Stimulated activated CD4-positive, alpha-beta T cell treated with anti-CD3 and anti-CD28 coated beads, Interleukin-1b, Interleukin-23, amount 100 ng/mL, for 24 hours (primary cell): ENCODE measurements around the gene CYB561.

Source experiments
- DNase-seq, 4 experiments: peaks; one replicate each; pipeline ENCODE4 v3.0.0-alpha.2; 2020; ENCODE audit warnings: low read depth in 4 of 4, low spot score in 1 of 4

CYB561 gene

GRCh38 chr17:63414222-63414621 is 31.9 kb downstream of the CYB561 start:
- DNase-seq: no peak

DNA sequence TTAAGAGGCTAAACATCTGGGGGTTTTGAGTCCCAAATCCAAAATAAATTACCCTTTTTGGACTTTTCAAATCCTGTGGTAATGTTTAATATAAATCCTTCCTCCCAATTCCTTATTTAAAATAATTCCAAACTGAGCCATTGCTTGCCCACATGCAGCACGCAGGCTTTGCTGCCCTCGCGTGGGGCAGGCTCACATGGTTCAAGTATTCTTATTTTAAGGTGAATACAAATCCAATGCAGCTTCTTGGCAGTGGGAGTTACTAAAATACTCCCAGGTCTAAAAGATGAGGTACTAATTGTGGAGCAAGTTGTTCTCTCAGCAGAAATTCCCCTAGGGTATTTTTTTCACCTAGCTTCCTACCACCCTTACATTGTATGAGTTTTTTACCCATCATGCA is 33.0 kb downstream of the CYB561 start:
- no peak for DNase-seq

DNA sequence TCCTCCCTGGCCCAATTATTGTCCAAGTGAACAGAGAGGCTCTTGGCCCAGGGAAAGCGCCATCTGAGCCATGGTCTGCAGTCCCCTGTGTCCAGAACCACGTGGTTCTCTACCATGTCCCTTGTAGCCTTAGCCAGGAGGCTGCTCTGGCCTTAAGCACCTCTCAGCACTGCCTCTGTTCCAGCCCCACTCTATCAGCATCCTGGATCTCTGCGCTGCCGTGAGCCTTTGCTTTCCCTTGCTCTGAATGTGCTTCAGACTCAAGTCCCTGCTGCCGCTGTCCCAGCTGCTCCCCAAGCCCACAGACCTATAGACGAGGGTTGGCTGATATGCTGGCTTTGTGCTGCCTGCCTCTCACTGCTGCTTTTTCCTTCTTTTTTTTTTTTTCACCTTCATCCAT is 33.9 kb downstream of the CYB561 start:
- DNase-seq: no peak

DNA sequence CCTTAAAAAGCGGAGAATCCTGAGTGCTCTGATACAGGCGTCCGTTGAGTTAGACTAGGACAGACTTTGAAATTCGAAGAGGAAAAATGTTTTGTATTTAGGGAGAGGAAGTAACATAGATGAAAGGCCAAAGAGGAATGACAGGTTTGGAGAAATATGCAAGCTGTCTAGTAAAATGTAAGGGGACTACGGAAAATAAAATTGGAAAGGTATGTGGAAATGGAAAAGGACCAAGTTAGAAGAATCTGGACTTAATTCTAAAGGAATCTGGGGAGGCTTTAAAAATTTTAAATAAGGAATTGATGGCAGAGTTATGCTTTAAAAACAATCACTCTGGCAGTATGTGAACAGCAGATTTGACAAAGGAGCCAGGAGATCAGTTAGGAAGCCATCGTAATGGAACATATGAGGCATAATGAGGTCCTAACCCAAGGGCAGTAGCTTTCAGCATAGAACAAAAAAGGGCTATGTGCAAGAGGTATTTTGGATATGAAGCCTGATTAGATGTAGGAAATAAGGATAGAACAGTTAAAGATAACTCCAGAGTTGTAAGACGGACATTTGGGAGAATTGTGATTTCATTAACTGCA is 38.3 kb downstream of the CYB561 start:
- DNase-seq: no peak

DNA sequence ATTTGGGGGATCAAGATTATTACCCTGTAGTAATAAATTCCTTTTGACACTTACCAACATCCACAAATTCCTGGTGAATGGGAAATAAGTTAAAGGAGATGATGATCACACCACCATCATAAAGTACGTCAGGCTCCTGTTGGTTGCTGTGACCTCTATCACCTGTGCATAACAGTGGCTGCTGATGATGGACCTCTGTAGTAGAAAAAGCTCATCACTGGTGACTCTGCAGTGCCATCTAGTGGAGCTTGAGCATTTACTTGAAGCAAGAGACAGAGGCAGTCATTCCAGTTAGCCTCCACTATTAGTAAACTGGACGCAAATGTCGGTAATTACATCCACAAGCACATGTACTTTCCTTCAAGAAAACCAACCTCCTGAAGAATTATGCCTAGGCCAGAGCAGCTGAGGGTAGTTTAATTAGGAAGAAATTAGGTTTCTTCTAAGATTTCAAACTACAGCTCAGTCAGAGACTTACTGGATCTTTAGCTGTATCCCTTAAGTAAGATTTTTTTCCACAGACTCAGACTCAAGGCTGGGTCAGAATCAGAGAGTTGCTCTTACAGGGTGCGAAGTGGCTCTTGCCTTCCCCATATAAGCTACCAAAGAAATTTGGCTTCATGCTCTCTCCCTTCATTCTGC is 39.3 kb downstream of the CYB561 start:
- DNase-seq: peak; percentile 47 to 60 (median 52)

GRCh38 chr17:63405741-63406261 is 40.3 kb downstream of the CYB561 start:
- no peak for DNase-seq

DNA sequence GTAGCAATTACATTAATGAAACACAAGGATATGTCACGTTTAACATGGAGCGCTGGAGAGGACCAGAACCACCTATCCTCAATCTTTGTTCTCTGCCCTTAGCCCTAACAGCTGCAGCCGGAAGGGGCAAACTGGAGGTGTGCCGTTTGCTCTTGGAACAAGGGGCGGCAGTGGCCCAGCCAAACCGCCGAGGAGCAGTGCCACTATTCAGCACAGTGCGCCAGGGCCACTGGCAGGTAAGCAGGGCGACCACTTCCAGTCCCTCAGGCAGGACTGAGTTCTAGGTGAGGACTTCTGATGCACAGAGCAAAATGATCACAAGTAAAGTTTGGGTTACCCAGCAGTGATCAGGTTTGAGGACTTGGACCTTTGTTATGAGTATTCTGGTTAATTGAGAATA is 41.1 kb downstream of the CYB561 start:
- no peak for DNase-seq

DNA sequence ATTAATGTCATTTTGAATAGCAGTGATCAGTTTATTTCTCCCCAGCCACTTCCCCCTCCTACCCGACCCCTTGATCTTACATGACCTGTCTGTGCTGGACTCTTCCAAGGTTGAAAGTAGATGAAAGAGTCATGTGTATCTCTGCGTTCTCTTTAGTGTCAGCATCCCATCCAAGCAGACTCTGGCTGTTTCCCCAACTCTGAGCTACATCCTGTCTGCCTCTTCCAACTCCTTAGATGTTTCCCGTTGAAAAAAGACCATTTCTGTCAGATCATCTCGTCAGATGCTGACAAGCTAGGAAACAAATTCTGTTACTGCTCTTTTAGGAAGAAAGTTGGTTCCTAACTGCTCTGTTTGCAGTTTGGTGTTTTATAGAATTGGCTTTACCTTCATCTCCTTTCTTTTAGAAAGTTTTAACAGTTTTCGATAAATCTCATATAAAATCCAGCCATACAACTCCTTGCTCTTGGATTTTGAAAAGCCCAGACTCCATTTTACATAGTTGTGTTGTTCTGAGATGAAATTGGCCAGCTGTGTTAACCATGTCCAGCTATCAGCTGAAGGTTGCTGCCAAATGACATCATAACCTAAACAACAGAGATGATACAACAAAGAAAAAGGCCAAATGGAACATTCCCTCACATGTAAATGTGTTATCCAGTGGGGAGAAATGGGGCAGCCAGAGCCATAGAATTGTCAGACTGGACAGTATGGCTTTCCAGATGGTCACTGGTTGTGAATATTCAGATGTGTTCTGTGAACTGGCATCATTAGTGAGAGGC is 43.5 kb downstream of the CYB561 start:
- no peak for DNase-seq

DNA sequence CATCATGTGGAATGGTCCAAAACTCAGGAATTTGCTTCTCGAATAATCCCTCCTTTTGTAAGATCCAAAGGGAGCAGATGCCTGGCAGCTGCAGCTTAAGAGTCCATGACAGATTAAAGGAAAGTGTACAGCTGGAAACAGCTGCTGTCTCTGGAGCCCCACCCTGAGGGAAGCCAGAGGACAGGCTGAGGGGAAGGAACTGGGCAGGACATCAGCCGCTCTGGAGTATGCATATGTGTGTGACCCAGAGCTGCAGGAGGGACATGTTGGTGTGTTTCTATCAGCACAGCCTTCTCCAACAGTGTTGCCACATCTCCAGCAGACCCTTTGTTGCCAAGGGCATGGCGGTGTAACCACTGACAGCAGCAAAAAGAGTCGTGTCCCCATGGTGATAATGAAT is 46.2 kb downstream of the CYB561 start:
- DNase-seq: no peak

DNA sequence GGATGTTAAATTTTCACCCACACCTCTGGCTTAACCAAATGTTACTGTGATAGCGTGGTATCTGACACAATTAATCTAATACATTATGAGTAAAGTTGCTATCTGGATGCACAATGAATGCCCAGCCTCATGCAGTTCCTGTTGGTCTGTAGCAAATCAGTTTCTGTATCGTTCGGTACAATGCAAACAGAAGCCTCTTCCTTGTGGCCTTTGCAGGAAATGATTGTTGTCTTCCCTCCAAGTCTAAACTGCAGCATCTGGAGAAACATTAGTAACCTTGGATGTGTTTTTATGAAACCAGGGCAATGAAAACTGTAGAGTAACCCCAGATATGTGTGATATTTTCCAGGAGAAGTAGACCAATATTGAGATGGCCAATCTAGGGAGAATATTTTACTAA is 46.8 kb downstream of the CYB561 start:
- DNase-seq: no peak

DNA sequence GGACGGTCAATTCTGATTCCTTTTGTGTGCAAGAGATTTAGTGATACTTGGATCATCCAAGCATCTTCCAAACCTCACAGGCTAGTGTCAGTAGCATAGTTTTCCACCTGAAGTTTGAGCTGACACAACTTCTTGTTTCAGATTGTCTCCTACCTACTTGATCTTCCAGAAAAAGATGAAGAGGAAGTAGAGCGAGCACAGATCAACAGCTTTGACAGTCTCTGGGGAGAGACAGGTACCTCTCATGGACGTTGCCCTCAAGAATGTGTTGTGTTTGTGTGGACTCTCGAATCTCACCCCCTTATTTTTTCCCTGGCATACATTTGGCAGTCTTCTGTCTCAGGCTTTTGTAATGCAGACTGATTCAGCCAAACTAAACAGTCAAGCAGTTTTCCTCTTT is 47.4 kb downstream of the CYB561 start:
- DNase-seq: no peak

GRCh38 chr17:63395075-63395805 is 50.9 kb downstream of the CYB561 start:
- DNase-seq: no peak

DNA sequence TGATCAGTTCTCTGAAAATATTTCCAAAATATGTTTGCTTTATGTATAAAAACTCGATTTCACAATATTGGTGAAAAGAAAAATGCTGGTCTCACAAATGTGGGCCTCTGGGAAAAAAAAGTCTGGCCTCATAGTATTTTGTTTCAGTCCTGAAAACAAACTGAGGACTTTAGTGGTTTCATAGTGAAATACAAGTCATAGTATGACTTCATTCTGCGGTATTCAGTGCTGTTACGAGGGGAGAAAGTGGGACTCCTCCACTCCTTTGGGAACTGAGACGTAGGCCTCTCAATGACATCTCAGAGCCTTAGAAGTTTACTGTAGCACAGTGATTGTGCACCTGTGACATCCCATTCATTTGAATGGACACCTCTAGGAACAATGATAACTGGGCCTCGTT is 56.0 kb downstream of the CYB561 start:
- no peak for DNase-seq

- no peak for DNase-seq
Measured at GRCh38 chr17:63387656-63388340, 58.3 kb downstream of the CYB561 start.

DNA sequence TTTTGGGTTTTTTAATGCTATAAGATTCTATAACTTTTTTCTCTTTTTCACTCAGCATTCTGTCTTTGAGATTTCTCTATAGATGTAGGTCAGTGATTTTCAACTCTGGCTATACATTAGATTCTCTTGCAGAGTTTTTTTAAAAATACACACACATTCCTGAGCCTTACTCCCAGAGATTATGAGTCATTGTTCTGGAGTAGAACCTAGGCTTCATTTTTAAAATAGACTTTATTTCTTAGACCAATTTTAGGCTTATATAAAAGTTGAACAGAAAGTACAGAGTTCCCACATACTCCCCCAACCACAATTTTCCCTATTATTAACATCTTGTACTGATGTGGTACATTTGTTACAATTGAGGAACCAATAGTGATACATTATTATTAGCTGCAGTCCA is 63.3 kb downstream of the CYB561 start:
- no peak for DNase-seq
